Mononuclear cell (primary cell): ENCODE measurements around the gene NUDT6. TPM values are rescaled to one million over a fixed set of nuclear protein-coding genes. Genes with fewer than 3 reads are reported as not detected.
"Not testable (repeated sequence)": the region's sequence is repeated elsewhere in the genome, so short reads cannot be mapped to it uniquely, and the experiment has no call there.

Source experiments
- H3K27me3 ChIP-seq: 2 replicates; pipeline ENCODE4 v1.6.0; 2011; ENCODE audit warnings: low read length, control low read depth; ENCODE audit not compliant: insufficient read depth
- H3K4me1 ChIP-seq: 2 replicates; pipeline ENCODE4 v1.5.1; 2011; ENCODE audit warnings: mild to moderate bottlenecking, low read length, control low read depth; ENCODE audit not compliant: insufficient read depth
- H3K4me3 ChIP-seq: 2 replicates; pipeline ENCODE4 v1.5.1; 2011; ENCODE audit warnings: mild to moderate bottlenecking, low read length, moderate library complexity
- H3K9me3 ChIP-seq: 2 replicates; pipeline ENCODE4 v1.5.1; 2011; ENCODE audit warnings: low read depth, mild to moderate bottlenecking, control low read depth, low read length
- total RNA-seq: library from RNA; depleted of rRNA; stranded (reverse); fragments of >200 nt; gene quantifications from one replicate; pipeline ENCODE4 v1.2.3, GENCODE V29; 2012

The NUDT6 gene
- total RNA-seq: 1.3 TPM

DNA sequence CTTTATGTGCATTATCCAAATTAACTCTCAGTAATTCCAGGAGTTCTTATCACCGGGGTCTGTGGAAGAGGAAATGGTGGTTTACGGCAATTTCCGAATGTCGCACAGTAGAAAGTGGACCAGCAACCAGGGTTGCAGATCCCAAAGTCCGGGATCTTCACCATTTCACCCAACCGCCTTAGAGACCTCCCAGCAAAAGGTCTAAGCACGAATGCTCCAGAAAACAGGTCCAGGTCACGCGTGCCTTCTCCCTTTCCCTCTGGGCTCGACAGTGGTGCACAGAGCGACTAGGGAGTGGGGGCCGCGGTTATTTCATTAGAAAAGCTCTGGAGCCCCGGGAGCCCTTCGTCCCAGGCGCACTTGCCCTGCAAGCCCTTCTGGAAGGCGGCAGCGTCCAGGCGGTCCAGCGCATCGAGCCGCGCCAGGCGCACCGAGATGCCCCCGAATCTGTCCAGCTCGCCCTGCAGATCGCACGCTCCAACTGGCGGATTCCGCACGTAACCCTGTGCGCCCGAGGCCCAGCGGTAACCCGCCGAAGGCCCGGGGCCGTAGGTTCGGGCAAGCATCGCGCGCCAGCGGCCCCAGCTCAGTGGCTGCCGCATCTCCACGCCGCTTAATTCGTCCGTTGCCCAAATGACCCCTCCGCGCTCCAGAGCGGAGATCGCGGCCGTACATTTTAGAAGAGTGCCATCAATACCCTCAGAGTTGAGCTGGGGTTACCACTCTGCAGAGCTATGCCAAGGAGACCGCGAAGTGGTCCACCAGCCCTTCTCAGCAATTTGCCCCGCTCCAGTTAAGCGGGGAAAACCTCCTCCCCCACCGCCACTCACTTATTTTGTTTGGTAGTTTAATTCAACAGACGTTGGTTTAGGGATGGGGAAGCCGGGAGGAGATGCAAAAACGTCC, at the start of gene NUDT6:
Gene NUDT6, minus strand, starts transcription at position 627 of the 906 bp plus-strand sequence. Its CDS starts 25 bp downstream, at position 602.
- peak within 1 kb of the TSS; percentile 83 for H3K4me3 ChIP-seq
- peaks cover 14% of the 10 kb centered on the region for H3K4me1 ChIP-seq
- no peaks in the 10 kb centered on the region for H3K9me3 ChIP-seq
- no peaks in the 10 kb centered on the region for H3K27me3 ChIP-seq

- Histone ChIP-seq H3K4me1 (no peaks in the 10 kb centered on the region), H3K27me3 (no peaks in the 10 kb centered on the region), H3K9me3 (no peaks in the 10 kb centered on the region), H3K4me3 (no peak overlapping the region)
Measured at GRCh38 chr4:122968227-122968812, 45.9 kb upstream of the NUDT6 start.

DNA sequence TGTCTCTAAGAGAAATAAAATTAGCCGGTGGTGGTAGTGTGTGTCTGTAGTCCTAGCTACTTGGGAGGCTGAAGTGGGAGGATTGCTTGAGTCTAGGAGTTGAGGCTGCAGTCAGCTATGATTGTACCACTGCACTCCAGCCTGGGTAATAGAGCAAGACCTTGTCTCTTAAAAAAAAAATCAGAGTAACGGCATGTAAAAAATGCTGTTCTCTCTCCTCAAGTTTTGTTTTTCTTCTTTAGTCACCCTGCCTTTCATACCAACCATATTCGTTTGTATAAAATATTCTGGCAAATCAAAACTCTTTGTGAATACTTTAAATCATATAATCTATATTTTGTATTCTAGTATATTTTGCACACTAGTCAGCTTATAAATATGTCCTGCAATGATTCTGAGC, 44.8 kb upstream of the NUDT6 start:
- H3K27me3 ChIP-seq: no peaks in the 10 kb centered on the region
- no peaks in the 10 kb centered on the region for H3K4me1 ChIP-seq
- H3K4me3 ChIP-seq: no peak overlapping the region
- no peaks in the 10 kb centered on the region for H3K9me3 ChIP-seq

DNA sequence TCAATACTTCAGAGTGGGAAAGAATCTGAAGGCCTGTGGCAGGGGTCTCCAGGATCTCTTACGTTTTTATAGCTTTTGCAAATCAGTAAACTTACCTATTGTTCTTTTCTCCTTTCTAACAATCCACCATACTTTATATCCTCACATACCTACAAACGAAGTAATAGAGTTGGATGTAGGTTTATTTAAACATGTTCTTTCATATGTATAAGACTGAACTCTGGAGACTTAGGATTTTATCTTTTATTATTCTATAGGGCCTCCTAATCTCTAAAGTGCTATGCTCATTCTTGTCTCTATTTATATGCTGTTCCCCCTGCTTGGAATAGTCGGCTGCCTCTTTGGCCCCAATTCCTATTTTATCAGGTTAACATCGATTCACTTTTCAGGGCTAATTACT, 43.8 kb upstream of the NUDT6 start:
- no peaks in the 10 kb centered on the region for H3K4me1 ChIP-seq

GRCh38 chr4:122963216-122963615, 40.8 kb upstream of the NUDT6 start:
- H3K9me3 ChIP-seq: no peaks in the 10 kb centered on the region
- H3K4me3 ChIP-seq: no peak overlapping the region
- no peaks in the 10 kb centered on the region for H3K27me3 ChIP-seq
- H3K4me1 ChIP-seq: no peaks in the 10 kb centered on the region

More for the DNA sequence above, 43.8 kb upstream of the NUDT6 start:
- no peaks in the 10 kb centered on the region for H3K9me3 ChIP-seq
- no peaks in the 10 kb centered on the region for H3K27me3 ChIP-seq
- H3K4me3 ChIP-seq: no peak overlapping the region

DNA sequence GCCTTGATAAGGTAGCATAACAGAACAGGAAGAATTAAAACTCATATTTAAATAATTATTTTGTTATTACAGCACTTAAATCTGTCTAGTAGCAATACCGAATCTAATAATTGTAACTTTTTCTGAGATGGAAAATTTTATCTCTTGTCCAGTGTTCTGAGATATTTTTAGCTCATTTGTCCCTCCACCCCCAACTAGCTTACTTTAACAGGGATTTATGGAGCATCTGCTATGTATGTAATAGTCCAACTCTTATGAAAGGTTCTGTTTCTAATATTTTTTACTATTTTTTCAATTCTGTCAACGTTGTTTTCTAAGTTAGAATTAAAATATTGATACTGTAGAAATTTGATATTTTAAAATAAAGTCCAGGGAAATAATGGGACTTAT, 38.2 kb upstream of the NUDT6 start:
- Histone ChIP-seq H3K4me1 (no peaks in the 10 kb centered on the region), H3K4me3 (no peak overlapping the region), H3K27me3 (no peaks in the 10 kb centered on the region), H3K9me3 (no peaks in the 10 kb centered on the region)

DNA sequence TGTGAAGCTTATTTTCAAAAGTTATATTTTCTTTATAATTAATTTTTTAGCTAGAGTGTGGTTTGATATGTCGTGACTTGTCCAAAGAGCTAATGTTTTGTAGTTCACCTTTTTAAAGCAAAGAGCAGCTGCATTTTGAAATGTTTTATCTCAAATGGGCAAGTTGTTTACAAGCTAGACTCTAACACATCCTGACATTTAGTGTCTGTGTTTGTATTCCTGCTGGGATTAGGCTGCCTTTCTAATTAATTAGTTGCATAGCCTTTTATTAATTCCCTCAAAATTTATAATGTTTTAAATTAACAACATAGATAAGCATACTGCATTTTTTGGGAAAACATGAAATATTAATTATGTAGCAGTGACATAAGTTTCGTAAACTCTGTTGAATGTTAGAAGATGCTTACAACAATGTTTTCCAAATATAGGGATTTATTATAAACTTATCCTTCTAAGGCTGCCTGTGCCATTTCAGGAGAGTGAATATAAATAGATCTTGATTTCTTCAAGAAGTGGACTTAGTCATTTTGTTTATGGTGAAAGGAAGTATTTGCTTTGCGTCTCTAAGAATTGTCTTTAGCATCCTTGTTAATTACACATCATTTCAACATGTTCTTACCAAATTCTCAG, 37.7 kb upstream of the NUDT6 start:
- Histone ChIP-seq H3K4me3 (no peak overlapping the region), H3K27me3 (no peaks in the 10 kb centered on the region), H3K4me1 (no peaks in the 10 kb centered on the region), H3K9me3 (no peaks in the 10 kb centered on the region)

GRCh38 chr4:122959441-122959840, 37.0 kb upstream of the NUDT6 start:
- no peak overlapping the region for H3K4me3 ChIP-seq
- H3K4me1 ChIP-seq: no peaks in the 10 kb centered on the region
- H3K9me3 ChIP-seq: no peaks in the 10 kb centered on the region
- H3K27me3 ChIP-seq: no peaks in the 10 kb centered on the region

DNA sequence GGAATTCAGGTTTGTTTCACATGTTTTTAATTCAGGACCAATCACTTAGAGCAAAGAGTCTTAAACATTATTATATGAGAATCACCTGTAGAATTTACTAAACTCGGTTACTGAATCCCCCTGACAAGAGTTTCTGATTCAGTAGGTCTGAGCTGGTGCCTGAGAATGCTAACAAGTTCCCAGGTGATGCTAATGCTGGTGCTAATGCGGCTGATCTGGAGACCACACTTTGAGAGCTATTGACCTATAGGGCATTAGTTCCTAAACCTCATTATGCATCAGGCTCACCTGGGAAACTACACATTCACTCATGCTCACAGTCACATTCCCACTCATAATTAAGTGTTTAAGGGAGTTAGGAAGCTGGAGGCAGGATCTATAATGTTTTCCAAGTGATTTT, 36.1 kb upstream of the NUDT6 start:
- Histone ChIP-seq H3K4me1 (no peaks in the 10 kb centered on the region), H3K9me3 (no peaks in the 10 kb centered on the region), H3K4me3 (no peak overlapping the region), H3K27me3 (no peaks in the 10 kb centered on the region)

- Histone ChIP-seq H3K4me3 (no peak overlapping the region), H3K27me3 (no peaks in the 10 kb centered on the region), H3K9me3 (no peaks in the 10 kb centered on the region), H3K4me1 (no peaks in the 10 kb centered on the region)
Measured at GRCh38 chr4:122953924-122954323, 31.5 kb upstream of the NUDT6 start.

DNA sequence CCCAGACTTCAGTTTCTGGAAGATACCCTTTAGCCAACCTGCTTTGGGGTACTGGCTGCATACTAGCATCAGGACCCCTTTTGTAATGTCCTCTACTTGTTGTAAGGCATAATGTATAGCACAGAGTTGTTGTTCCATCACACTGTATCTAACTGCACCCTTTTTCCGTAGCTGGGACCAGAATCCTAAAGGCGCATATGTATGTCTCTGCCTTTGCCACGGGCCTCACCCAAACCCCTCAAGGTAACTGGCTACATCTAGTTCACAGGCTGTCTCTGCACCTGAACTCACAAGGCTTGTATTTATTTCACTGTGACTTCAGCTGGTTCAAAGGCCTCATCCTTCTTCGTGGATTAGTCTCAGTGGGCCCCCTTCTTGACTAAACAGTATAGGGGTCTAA, 29.6 kb upstream of the NUDT6 start:
- Histone ChIP-seq H3K27me3 (no peaks in the 10 kb centered on the region), H3K4me3 (no peak overlapping the region), H3K4me1 (no peaks in the 10 kb centered on the region), H3K9me3 (no peaks in the 10 kb centered on the region)

DNA sequence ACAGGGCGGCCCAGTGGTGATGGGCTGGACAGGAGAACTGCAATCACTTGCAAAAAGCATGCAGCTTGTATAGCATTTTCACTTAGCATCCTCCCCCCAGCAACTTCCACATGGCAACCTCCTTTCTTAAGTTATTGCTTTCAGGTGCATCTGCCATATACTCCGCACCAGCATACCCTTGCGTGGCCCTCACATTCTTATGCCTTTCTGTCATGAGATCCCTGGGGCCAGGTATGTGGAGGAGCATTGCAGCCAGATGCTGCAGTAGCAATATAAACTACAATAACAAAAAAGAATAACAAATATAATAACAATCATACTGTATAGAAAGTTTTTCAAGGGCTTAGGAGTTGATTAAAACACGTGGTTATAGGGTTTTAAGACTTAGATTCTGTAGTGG, 26.3 kb upstream of the NUDT6 start:
- H3K27me3 ChIP-seq: no peaks in the 10 kb centered on the region
- H3K4me1 ChIP-seq: no peaks in the 10 kb centered on the region
- no peak overlapping the region for H3K4me3 ChIP-seq
- no peaks in the 10 kb centered on the region for H3K9me3 ChIP-seq

GRCh38 chr4:122946142-122946541, 23.7 kb upstream of the NUDT6 start:
- no peaks in the 10 kb centered on the region for H3K9me3 ChIP-seq
- no peak overlapping the region for H3K4me3 ChIP-seq
- H3K4me1 ChIP-seq: no peaks in the 10 kb centered on the region
- H3K27me3 ChIP-seq: no peaks in the 10 kb centered on the region

DNA sequence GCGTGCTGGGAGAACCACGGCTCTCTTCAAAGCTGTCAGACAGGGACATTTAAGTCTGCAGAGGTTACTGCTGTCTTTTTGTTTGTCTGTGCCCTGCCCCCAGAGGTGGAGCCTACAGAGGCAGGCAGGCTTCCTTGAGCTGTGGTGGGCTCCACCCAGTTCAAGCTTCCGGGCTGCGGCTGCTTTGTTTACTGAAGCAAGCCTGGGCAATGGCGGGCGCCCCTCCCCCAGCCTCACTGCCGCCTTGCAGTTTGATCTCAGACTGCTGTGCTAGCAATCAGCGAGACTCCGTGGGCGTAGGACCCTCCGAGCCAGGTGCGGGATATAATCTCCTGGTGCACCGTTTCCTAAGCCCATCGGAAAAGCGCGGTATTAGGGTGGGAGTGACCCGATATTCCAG, 22.7 kb upstream of the NUDT6 start:
- not testable (repeated sequence) for H3K4me3 ChIP-seq, H3K4me1 ChIP-seq

GRCh38 chr4:122932763-122933162, 10.4 kb upstream of the NUDT6 start:
- Histone ChIP-seq H3K27me3 (no peaks in the 10 kb centered on the region), H3K4me1 (no peaks in the 10 kb centered on the region), H3K4me3 (no peak overlapping the region), H3K9me3 (no peaks in the 10 kb centered on the region)

More for the DNA sequence above, 22.7 kb upstream of the NUDT6 start:
- not testable (repeated sequence) for H3K9me3 ChIP-seq, H3K27me3 ChIP-seq
